ENCODE measurements around the gene CFAP126.
"Not testable (repeated sequence)": the region's sequence is repeated elsewhere in the genome, so short reads cannot be mapped to it uniquely, and the experiment has no call there.

GRCh38 chr1:161409848-161410635 is 42.4 kb upstream of the CFAP126 start:
- TF ChIP-seq CTCF, POLR2A (IDR thresholded peaks at IDR 0.05): not testable (repeated sequence)
